ENCODE results near the gene COPA. TPM values are rescaled to one million over a fixed set of nuclear protein-coding genes. Genes with fewer than 3 reads are reported as not detected.

The COPA gene
- total RNA-seq, 1 donor from 2014 or later, result 180 TPM

GRCh38 chr1:160255781-160256300 is 87.2 kb downstream of the COPA start:
- H3K4me3 Mint-ChIP-seq, result peak overlapping the region; percentile 12
- no peak for TF ChIP-seq CTCF (IDR thresholded peaks at IDR 0.05; ENCODE audit: unreplicated experiment)
- no peaks in the 10 kb centered on the region for H3K9me3 Mint-ChIP-seq
- peaks cover 13% of the 10 kb centered on the region for H3K36me3 Mint-ChIP-seq
- peaks cover 59% of the 10 kb centered on the region for H3K4me1 Mint-ChIP-seq
- no peaks in the 10 kb centered on the region for H3K27me3 Mint-ChIP-seq (ENCODE audit: low read depth)
- DNase-seq (ENCODE audit: low spot score in 2 of 2, unreplicated experiment in 2 of 2), result no peak
- peak overlapping the region; percentile 88 for H3K27ac Mint-ChIP-seq

GRCh38 chr1:160251687-160252526 is 91.1 kb downstream of the COPA start:
- Mint-ChIP-seq H3K4me3 (no peak overlapping the region), H3K9me3 (no peaks in the 10 kb centered on the region), H3K27me3 (ENCODE audit: low read depth) (no peaks in the 10 kb centered on the region), H3K4me1 (peaks cover 33% of the 10 kb centered on the region), H3K27ac (peak overlapping the region; percentile 70), H3K36me3 (peaks cover 12% of the 10 kb centered on the region)
- DNase-seq (ENCODE audit: low spot score in 2 of 2, unreplicated experiment in 2 of 2), result no peak
- TF ChIP-seq CTCF (IDR thresholded peaks at IDR 0.05; ENCODE audit: unreplicated experiment), result no peak

- Mint-ChIP-seq H3K9me3 (no peaks in the 10 kb centered on the region), H3K27ac (peak overlapping the region; percentile 2), H3K4me3 (no peak overlapping the region), H3K36me3 (peaks cover 12% of the 10 kb centered on the region), H3K4me1 (peaks cover 34% of the 10 kb centered on the region), H3K27me3 (ENCODE audit: low read depth) (no peaks in the 10 kb centered on the region)
- no peak for DNase-seq (ENCODE audit: low spot score in 2 of 2, unreplicated experiment in 2 of 2)
- TF ChIP-seq CTCF (IDR thresholded peaks at IDR 0.05; ENCODE audit: unreplicated experiment), result no peak
Measured at GRCh38 chr1:160251011-160251410, 92.0 kb downstream of the COPA start.

GRCh38 chr1:160247053-160247452 is 96.0 kb downstream of the COPA start:
- peak overlapping the region; percentile 70 for H3K27ac Mint-ChIP-seq

GRCh38 chr1:160245434-160245833 is 97.6 kb downstream of the COPA start:
- Mint-ChIP-seq H3K4me3 (no peak overlapping the region), H3K27me3 (ENCODE audit: low read depth) (no peaks in the 10 kb centered on the region), H3K27ac (peak overlapping the region; percentile 79), H3K9me3 (no peaks in the 10 kb centered on the region), H3K4me1 (peaks cover 23% of the 10 kb centered on the region), H3K36me3 (peaks cover 19% of the 10 kb centered on the region)
- DNase-seq (ENCODE audit: low spot score in 2 of 2, unreplicated experiment in 2 of 2), result no peak
- no peak for TF ChIP-seq CTCF (IDR thresholded peaks at IDR 0.05; ENCODE audit: unreplicated experiment)

More at GRCh38 chr1:160247053-160247452, 96.0 kb downstream of the COPA start:
- TF ChIP-seq CTCF (IDR thresholded peaks at IDR 0.05; ENCODE audit: unreplicated experiment), result no peak
- no peaks in the 10 kb centered on the region for H3K27me3 Mint-ChIP-seq (ENCODE audit: low read depth)
- no peaks in the 10 kb centered on the region for H3K9me3 Mint-ChIP-seq
- no peak overlapping the region for H3K4me3 Mint-ChIP-seq
- no peak for DNase-seq (ENCODE audit: low spot score in 2 of 2, unreplicated experiment in 2 of 2)
- peaks cover 14% of the 10 kb centered on the region for H3K36me3 Mint-ChIP-seq
- H3K4me1 Mint-ChIP-seq, result peaks cover 30% of the 10 kb centered on the region

Data from mesothelial cell of epicardium (in vitro differentiated cells).